ENCODE results near the gene ZNF330.

Gene ZNF330

GRCh38 chr4:141196227-141196933 lies 24.3 kb upstream of the ZNF330 start:
- Histone ChIP-seq H3K36me3 (ENCODE audit: control insufficient read depth, insufficient read depth, low read length) (no peaks in the 10 kb centered on the region), H3K9ac (no peak overlapping the region), H3K4me1 (no peaks in the 10 kb centered on the region), H3K4me2 (ENCODE audit: low read length) (no peak overlapping the region), H3K4me3 (ENCODE audit: low read depth, low read length) (no peak overlapping the region), H3K79me2 (no peaks in the 10 kb centered on the region), H3K27me3 (ENCODE audit: control insufficient read depth, insufficient read depth, low read length) (no peaks in the 10 kb centered on the region), H3K9me3 (ENCODE audit: control insufficient read depth, low read length) (no peaks in the 10 kb centered on the region), H2AFZ (no peak overlapping the region), H3K27ac (no peak overlapping the region)
- TF ChIP-seq, protein P1, sequence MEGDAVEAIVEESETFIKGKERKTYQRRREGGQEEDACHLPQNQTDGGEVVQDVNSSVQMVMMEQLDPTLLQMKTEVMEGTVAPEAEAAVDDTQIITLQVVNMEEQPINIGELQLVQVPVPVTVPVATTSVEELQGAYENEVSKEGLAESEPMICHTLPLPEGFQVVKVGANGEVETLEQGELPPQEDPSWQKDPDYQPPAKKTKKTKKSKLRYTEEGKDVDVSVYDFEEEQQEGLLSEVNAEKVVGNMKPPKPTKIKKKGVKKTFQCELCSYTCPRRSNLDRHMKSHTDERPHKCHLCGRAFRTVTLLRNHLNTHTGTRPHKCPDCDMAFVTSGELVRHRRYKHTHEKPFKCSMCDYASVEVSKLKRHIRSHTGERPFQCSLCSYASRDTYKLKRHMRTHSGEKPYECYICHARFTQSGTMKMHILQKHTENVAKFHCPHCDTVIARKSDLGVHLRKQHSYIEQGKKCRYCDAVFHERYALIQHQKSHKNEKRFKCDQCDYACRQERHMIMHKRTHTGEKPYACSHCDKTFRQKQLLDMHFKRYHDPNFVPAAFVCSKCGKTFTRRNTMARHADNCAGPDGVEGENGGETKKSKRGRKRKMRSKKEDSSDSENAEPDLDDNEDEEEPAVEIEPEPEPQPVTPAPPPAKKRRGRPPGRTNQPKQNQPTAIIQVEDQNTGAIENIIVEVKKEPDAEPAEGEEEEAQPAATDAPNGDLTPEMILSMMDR (IDR thresholded peaks at IDR 0.05), result no peak

GRCh38 chr4:141207961-141208360 lies 12.7 kb upstream of the ZNF330 start:
- H3K4me3 ChIP-seq (ENCODE audit: low read depth, low read length), result no peak overlapping the region
- no peak overlapping the region for H3K9ac ChIP-seq
- no peak overlapping the region for H3K27ac ChIP-seq

GRCh38 chr4:141210168-141210567 lies 10.5 kb upstream of the ZNF330 start:
- Histone ChIP-seq H3K79me2 (no peaks in the 10 kb centered on the region), H3K27ac (no peak overlapping the region), H3K36me3 (ENCODE audit: control insufficient read depth, insufficient read depth, low read length) (no peaks in the 10 kb centered on the region), H2AFZ (no peak overlapping the region), H3K4me3 (ENCODE audit: low read depth, low read length) (no peak overlapping the region), H3K9ac (no peak overlapping the region), H3K27me3 (ENCODE audit: control insufficient read depth, insufficient read depth, low read length) (no peaks in the 10 kb centered on the region), H3K4me2 (ENCODE audit: low read length) (no peak overlapping the region), H3K4me1 (no peaks in the 10 kb centered on the region), H3K9me3 (ENCODE audit: control insufficient read depth, low read length) (no peaks in the 10 kb centered on the region)
- TF ChIP-seq, protein P1 (IDR thresholded peaks at IDR 0.05), result no peak

More at GRCh38 chr4:141207961-141208360, 12.7 kb upstream of the ZNF330 start:
- Histone ChIP-seq H3K36me3 (ENCODE audit: control insufficient read depth, insufficient read depth, low read length) (no peaks in the 10 kb centered on the region), H3K9me3 (ENCODE audit: control insufficient read depth, low read length) (no peaks in the 10 kb centered on the region), H3K4me2 (ENCODE audit: low read length) (no peak overlapping the region), H3K79me2 (no peaks in the 10 kb centered on the region), H3K27me3 (ENCODE audit: control insufficient read depth, insufficient read depth, low read length) (no peaks in the 10 kb centered on the region), H2AFZ (no peak overlapping the region), H3K4me1 (no peaks in the 10 kb centered on the region)
- TF ChIP-seq, protein P1 (IDR thresholded peaks at IDR 0.05), result no peak

DNA sequence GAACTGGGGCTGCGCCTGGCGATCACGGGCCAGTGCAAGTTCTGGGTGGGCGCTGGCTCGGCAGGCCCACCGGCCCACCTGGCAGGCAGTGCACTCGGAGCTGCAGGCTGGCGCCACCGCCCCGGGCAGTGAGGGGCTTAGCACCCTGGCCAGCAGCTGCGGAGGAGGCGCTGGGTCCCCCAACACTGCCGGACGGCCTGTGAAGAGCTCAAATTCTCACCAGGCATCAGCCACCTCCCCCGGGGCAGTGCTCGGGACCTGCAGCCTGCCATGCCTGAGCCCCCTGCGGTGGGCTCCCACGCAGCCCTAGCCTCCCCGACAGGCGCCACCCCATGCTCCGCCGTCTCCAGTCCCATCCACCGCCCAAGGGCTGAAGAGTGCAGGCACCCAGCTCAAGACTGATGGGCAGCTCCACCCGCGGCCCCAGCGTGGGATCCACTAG lies 7.1 kb upstream of the ZNF330 start:
- TF ChIP-seq, protein P1 (IDR thresholded peaks at IDR 0.05), result no peak
- Histone ChIP-seq H3K4me3 (ENCODE audit: low read depth, low read length) (no peak overlapping the region), H3K9me3 (ENCODE audit: control insufficient read depth, low read length) (no peaks in the 10 kb centered on the region), H3K27me3 (ENCODE audit: control insufficient read depth, insufficient read depth, low read length) (no peaks in the 10 kb centered on the region), H3K79me2 (no peaks in the 10 kb centered on the region), H2AFZ (no peak overlapping the region), H3K36me3 (ENCODE audit: control insufficient read depth, insufficient read depth, low read length) (no peaks in the 10 kb centered on the region), H3K4me1 (no peaks in the 10 kb centered on the region), H3K9ac (no peak overlapping the region), H3K4me2 (ENCODE audit: low read length) (no peak overlapping the region), H3K27ac (no peak overlapping the region)

GRCh38 chr4:141215030-141215429 lies 5.7 kb upstream of the ZNF330 start:
- Histone ChIP-seq H3K27ac (no peak overlapping the region), H3K79me2 (no peaks in the 10 kb centered on the region), H3K4me3 (ENCODE audit: low read depth, low read length) (no peak overlapping the region), H3K4me2 (ENCODE audit: low read length) (no peak overlapping the region), H2AFZ (no peak overlapping the region), H3K36me3 (ENCODE audit: control insufficient read depth, insufficient read depth, low read length) (no peaks in the 10 kb centered on the region), H3K9me3 (ENCODE audit: control insufficient read depth, low read length) (no peaks in the 10 kb centered on the region), H3K4me1 (no peaks in the 10 kb centered on the region), H3K9ac (no peak overlapping the region), H3K27me3 (ENCODE audit: control insufficient read depth, insufficient read depth, low read length) (no peaks in the 10 kb centered on the region)
- TF ChIP-seq, protein P1 (IDR thresholded peaks at IDR 0.05), result no peak

Data from parathyroid adenoma (tissue), 2 donors.